Activated naive CD4-positive, alpha-beta T cell treated with anti-CD3 and anti-CD28 coated beads, Interleukin-2, amount 50 U/mL, for 16 hours (primary cell): Measurements from ENCODE around the gene LTBP4.
"Not testable (repeated sequence)": the region's sequence is repeated elsewhere in the genome, so short reads cannot be mapped to it uniquely, and the experiment has no call there.

Experiments
- DNase-seq: peaks from one replicate; pipeline ENCODE4 v3.0.0-alpha.2; 2020

The LTBP4 gene

GRCh38 chr19:40601134-40601974 is at the start of gene LTBP4:
Gene LTBP4, plus strand, starts transcription at chr19:40601369. Its CDS starts 19 bp downstream, at chr19:40601388.
- DNase-seq, result no peak

- no peak for DNase-seq
Observed at GRCh38 chr19:40552848-40553247, 48.3 kb upstream of the LTBP4 start.

GRCh38 chr19:40553885-40554857 is 47.0 kb upstream of the LTBP4 start:
- DNase-seq, result no peak

GRCh38 chr19:40555978-40556689 is 45.0 kb upstream of the LTBP4 start:
- DNase-seq, result no peak

- no peak for DNase-seq
Observed at GRCh38 chr19:40556953-40557530, 44.1 kb upstream of the LTBP4 start.

GRCh38 chr19:40559394-40559793 is 41.8 kb upstream of the LTBP4 start:
- no peak for DNase-seq

GRCh38 chr19:40560092-40560507 is 41.1 kb upstream of the LTBP4 start:
- no peak for DNase-seq

GRCh38 chr19:40561947-40562346 is 39.2 kb upstream of the LTBP4 start:
- DNase-seq, result no peak

GRCh38 chr19:40564535-40564934 is 36.6 kb upstream of the LTBP4 start:
- DNase-seq, result not testable (repeated sequence)

- DNase-seq, result no peak
Observed at GRCh38 chr19:40565355-40565754, 35.8 kb upstream of the LTBP4 start.

GRCh38 chr19:40565910-40566495 is 35.2 kb upstream of the LTBP4 start:
- DNase-seq, result no peak

GRCh38 chr19:40567040-40567749 is 34.0 kb upstream of the LTBP4 start:
- no peak for DNase-seq

- no peak for DNase-seq
Observed at GRCh38 chr19:40567750-40568494, 33.2 kb upstream of the LTBP4 start.

- DNase-seq, result peak; percentile 91
Observed at GRCh38 chr19:40570313-40571004, 30.7 kb upstream of the LTBP4 start.

- DNase-seq, result no peak
Observed at GRCh38 chr19:40571005-40571318, 30.2 kb upstream of the LTBP4 start.

GRCh38 chr19:40571831-40572495 is 29.2 kb upstream of the LTBP4 start:
- no peak for DNase-seq

- DNase-seq, result no peak
Observed at GRCh38 chr19:40575326-40575725, 25.8 kb upstream of the LTBP4 start.

- no peak for DNase-seq
Observed at GRCh38 chr19:40576151-40576584, 25.0 kb upstream of the LTBP4 start.

GRCh38 chr19:40576585-40577451 is 24.4 kb upstream of the LTBP4 start, which contains the start of gene SHKBP1:
Gene SHKBP1, plus strand, starts transcription at chr19:40576873. Its CDS starts 27 bp downstream, at chr19:40576900.
- DNase-seq, result peak; percentile 94
